ENCODE measurements around the gene TXNL4B. TPM values are rescaled to one million over a fixed set of nuclear protein-coding genes. Genes with fewer than 3 reads are reported as not detected.

The TXNL4B gene
- total RNA-seq, 1 donor from 2014 or later = 12.8 TPM

DNA sequence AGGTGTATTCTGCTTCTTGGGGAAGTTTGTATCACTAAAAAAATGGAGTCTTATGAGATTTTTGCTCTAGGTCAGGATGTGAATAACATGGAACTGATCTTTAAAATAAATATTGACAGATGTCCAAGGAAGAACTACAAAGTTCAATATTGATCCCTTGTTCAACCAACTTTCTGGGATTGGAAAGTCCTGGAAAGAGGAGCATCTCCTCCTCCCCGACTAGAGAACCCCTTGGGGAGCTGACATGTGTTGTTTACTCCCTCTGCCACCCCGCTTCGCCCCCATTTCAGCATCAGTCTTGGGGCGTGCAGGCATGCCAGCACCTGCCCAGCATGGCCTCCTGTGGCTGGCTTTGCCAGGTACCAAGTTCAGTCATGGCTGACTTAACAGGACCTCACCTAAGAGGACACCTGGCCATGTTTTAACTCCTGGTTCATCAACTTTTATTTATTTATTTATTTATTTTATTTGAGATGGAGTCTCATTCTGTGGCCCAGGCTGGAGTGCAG lies 44.7 kb upstream of the TXNL4B start:
- DNase-seq (ENCODE audit: low read depth) (no peak), FAIRE-seq (no peak)
- no peaks in the 10 kb centered on the region for H3K4me1 ChIP-seq (ENCODE audit: insufficient read depth, low read length)
- no peak overlapping the region for H3K4me3 ChIP-seq (ENCODE audit: insufficient read depth, low read depth, low read length)
- no peaks in the 10 kb centered on the region for H3K9me3 ChIP-seq (ENCODE audit: insufficient read depth, low read depth, low read length)
- no peak for TF ChIP-seq EZH2 (IDR thresholded peaks at IDR 0.05; ENCODE audit: insufficient read depth, low read length)
- TF ChIP-seq, protein P1, sequence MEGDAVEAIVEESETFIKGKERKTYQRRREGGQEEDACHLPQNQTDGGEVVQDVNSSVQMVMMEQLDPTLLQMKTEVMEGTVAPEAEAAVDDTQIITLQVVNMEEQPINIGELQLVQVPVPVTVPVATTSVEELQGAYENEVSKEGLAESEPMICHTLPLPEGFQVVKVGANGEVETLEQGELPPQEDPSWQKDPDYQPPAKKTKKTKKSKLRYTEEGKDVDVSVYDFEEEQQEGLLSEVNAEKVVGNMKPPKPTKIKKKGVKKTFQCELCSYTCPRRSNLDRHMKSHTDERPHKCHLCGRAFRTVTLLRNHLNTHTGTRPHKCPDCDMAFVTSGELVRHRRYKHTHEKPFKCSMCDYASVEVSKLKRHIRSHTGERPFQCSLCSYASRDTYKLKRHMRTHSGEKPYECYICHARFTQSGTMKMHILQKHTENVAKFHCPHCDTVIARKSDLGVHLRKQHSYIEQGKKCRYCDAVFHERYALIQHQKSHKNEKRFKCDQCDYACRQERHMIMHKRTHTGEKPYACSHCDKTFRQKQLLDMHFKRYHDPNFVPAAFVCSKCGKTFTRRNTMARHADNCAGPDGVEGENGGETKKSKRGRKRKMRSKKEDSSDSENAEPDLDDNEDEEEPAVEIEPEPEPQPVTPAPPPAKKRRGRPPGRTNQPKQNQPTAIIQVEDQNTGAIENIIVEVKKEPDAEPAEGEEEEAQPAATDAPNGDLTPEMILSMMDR (IDR thresholded peaks at IDR 0.05; ENCODE audit: insufficient read depth, low read depth, low read length) = no peak
- Mint-ChIP-seq H3K4me3 (ENCODE audit: unreplicated experiment) (no peak overlapping the region), H3K9me3 (ENCODE audit: unreplicated experiment) (peaks cover 4% of the 10 kb centered on the region), H3K4me1 (ENCODE audit: low read depth, unreplicated experiment) (no peaks in the 10 kb centered on the region), H3K27me3 (ENCODE audit: low read depth, unreplicated experiment) (peaks cover 12% of the 10 kb centered on the region), H3K36me3 (ENCODE audit: low read depth, unreplicated experiment) (peaks cover 2% of the 10 kb centered on the region), H3K27ac (ENCODE audit: unreplicated experiment) (no peak overlapping the region)
- no peaks in the 10 kb centered on the region for H3K79me2 ChIP-seq (ENCODE audit: insufficient read depth, low read length)
- H3K36me3 ChIP-seq (ENCODE audit: insufficient read depth, low read length) = no peaks in the 10 kb centered on the region
- H3K9ac ChIP-seq (ENCODE audit: low read length) = no peak overlapping the region
- no peak overlapping the region for H3K27ac ChIP-seq (ENCODE audit: low read depth, low read length)
- H2AFZ ChIP-seq (ENCODE audit: low read depth, low read length) = no peak overlapping the region
- no peaks in the 10 kb centered on the region for H4K20me1 ChIP-seq (ENCODE audit: insufficient read depth, low read length)
- H3K27me3 ChIP-seq (ENCODE audit: insufficient read depth, low read length) = no peaks in the 10 kb centered on the region
- H3K4me2 ChIP-seq (ENCODE audit: low read length) = no peak overlapping the region

DNA sequence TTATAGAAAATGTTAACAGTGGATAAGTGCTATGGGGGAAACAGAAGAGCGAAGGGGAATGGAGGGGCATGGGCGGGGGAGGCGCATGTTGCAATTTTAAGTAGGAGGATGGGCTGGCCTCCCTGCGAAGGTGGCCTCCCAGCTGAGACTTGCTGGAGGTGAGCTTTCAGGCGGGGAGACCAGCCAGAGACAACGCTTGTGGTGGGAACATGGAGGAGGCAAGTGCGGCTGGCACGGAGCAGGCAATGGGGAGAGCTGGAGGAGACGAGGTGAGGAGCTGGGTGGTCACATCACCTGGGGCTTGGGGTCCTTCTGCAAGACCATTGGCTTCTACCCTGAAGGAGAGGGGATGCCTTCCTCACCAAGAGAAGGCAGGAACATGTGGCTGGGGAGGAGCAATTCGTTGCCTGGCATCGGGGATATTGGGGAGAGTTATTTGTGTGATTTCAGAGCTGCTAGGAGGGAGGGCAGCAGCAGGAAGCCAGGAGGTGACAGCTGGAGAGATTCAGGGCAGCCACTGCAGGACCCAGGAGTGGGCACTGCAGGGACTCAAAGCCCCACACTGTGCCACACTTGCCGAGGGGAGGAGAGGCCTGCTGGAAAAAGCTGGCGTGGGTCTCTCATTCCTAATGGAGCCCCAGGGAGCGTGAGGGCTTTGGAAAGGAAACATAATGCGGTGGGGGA lies 44.1 kb upstream of the TXNL4B start:
- FAIRE-seq (no peak), DNase-seq (ENCODE audit: low read depth) (no peak)
- Histone ChIP-seq H3K9me3 (ENCODE audit: insufficient read depth, low read depth, low read length) (no peaks in the 10 kb centered on the region), H3K9ac (ENCODE audit: low read length) (no peak overlapping the region), H3K27me3 (ENCODE audit: insufficient read depth, low read length) (no peaks in the 10 kb centered on the region), H3K4me2 (ENCODE audit: low read length) (no peak overlapping the region), H3K4me3 (ENCODE audit: insufficient read depth, low read depth, low read length) (no peak overlapping the region), H3K36me3 (ENCODE audit: insufficient read depth, low read length) (no peaks in the 10 kb centered on the region), H3K4me1 (ENCODE audit: insufficient read depth, low read length) (no peaks in the 10 kb centered on the region), H2AFZ (ENCODE audit: low read depth, low read length) (no peak overlapping the region), H3K27ac (ENCODE audit: low read depth, low read length) (no peak overlapping the region), H4K20me1 (ENCODE audit: insufficient read depth, low read length) (no peaks in the 10 kb centered on the region), H3K79me2 (ENCODE audit: insufficient read depth, low read length) (no peaks in the 10 kb centered on the region)
- H3K4me1 Mint-ChIP-seq (ENCODE audit: low read depth, unreplicated experiment) = no peaks in the 10 kb centered on the region
- peaks cover 4% of the 10 kb centered on the region for H3K9me3 Mint-ChIP-seq (ENCODE audit: unreplicated experiment)
- H3K27me3 Mint-ChIP-seq (ENCODE audit: low read depth, unreplicated experiment) = peaks cover 12% of the 10 kb centered on the region
- peaks cover 2% of the 10 kb centered on the region for H3K36me3 Mint-ChIP-seq (ENCODE audit: low read depth, unreplicated experiment)
- H3K4me3 Mint-ChIP-seq (ENCODE audit: unreplicated experiment) = no peak overlapping the region
- TF ChIP-seq EZH2 (IDR thresholded peaks at IDR 0.05; ENCODE audit: insufficient read depth, low read length) = no peak
- TF ChIP-seq, protein P1 (IDR thresholded peaks at IDR 0.05; ENCODE audit: insufficient read depth, low read depth, low read length) = no peak
- H3K27ac Mint-ChIP-seq (ENCODE audit: unreplicated experiment) = no peak overlapping the region

DNA sequence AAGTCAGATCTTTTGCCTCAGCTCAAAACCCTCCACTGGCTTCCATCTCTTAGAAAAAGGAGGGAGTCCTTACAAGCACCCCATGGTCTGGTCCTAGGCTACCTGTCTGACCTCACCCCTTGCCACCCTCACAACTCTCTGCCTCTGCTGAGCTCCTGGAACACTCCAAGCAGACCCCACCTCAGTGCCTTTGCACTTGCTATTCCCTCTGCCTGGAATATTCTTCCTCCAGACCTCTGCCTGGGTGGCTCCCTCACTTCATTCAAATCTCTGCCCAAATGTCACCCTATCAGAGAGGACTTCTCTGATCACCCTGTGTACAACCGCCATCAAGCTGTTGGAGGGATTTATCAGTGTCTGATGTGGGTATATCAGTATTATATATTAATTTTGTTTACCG lies 41.1 kb upstream of the TXNL4B start:
- Histone ChIP-seq H2AFZ (ENCODE audit: low read depth, low read length) (no peak overlapping the region), H3K4me3 (ENCODE audit: insufficient read depth, low read depth, low read length) (no peak overlapping the region), H3K4me2 (ENCODE audit: low read length) (no peak overlapping the region), H3K9ac (ENCODE audit: low read length) (no peak overlapping the region), H3K36me3 (ENCODE audit: insufficient read depth, low read length) (no peaks in the 10 kb centered on the region), H3K27ac (ENCODE audit: low read depth, low read length) (no peak overlapping the region), H3K27me3 (ENCODE audit: insufficient read depth, low read length) (no peaks in the 10 kb centered on the region), H4K20me1 (ENCODE audit: insufficient read depth, low read length) (no peaks in the 10 kb centered on the region), H3K4me1 (ENCODE audit: insufficient read depth, low read length) (no peaks in the 10 kb centered on the region), H3K79me2 (ENCODE audit: insufficient read depth, low read length) (no peaks in the 10 kb centered on the region), H3K9me3 (ENCODE audit: insufficient read depth, low read depth, low read length) (no peaks in the 10 kb centered on the region)
- Mint-ChIP-seq H3K4me1 (ENCODE audit: low read depth, unreplicated experiment) (peaks cover 11% of the 10 kb centered on the region), H3K36me3 (ENCODE audit: low read depth, unreplicated experiment) (peaks cover 5% of the 10 kb centered on the region), H3K27me3 (ENCODE audit: low read depth, unreplicated experiment) (peaks cover 21% of the 10 kb centered on the region), H3K9me3 (ENCODE audit: unreplicated experiment) (peaks cover 4% of the 10 kb centered on the region), H3K27ac (ENCODE audit: unreplicated experiment) (no peak overlapping the region), H3K4me3 (ENCODE audit: unreplicated experiment) (no peak overlapping the region)
- TF ChIP-seq, protein P1 (IDR thresholded peaks at IDR 0.05; ENCODE audit: insufficient read depth, low read depth, low read length) = no peak
- TF ChIP-seq EZH2 (IDR thresholded peaks at IDR 0.05; ENCODE audit: insufficient read depth, low read length) = no peak
- FAIRE-seq (no peak), DNase-seq (ENCODE audit: low read depth) (no peak)
